IMR-90 (cell line): ENCODE results near the gene ELMO1.

Experiments
- CEBPB ChIP-seq: IDR thresholded peaks from 2 replicates; pipeline ENCODE4 v1.6.1; 2012; ENCODE audit warnings: low read depth, low read length, improper control_type of control experiment
- MAZ ChIP-seq: IDR thresholded peaks from 2 replicates; pipeline ENCODE4 v1.6.1; 2012; ENCODE audit warnings: low read depth, mild to moderate bottlenecking, low read length, improper control_type of control experiment, moderate library complexity, borderline replicate concordance
- MXI1 ChIP-seq: IDR thresholded peaks from 2 replicates; pipeline ENCODE4 v1.6.1; 2012; ENCODE audit warnings: low read depth, mild to moderate bottlenecking, low read length, moderate library complexity, borderline replicate concordance
- POLR2A ChIP-seq: IDR thresholded peaks from 2 replicates; pipeline ENCODE4 v1.6.1; 2012; ENCODE audit warnings: mild to moderate bottlenecking, low read depth, low read length
- RAD21 ChIP-seq: IDR thresholded peaks from 2 replicates; pipeline ENCODE4 v1.6.1; 2012; ENCODE audit warnings: low read length, improper control_type of control experiment
- RCOR1 ChIP-seq: IDR thresholded peaks from 2 replicates; pipeline ENCODE4 v1.6.1; 2012; ENCODE audit warnings: mild to moderate bottlenecking, low read length, improper control_type of control experiment; ENCODE audit not compliant: insufficient replicate concordance
- RFX5 ChIP-seq: IDR thresholded peaks from 2 replicates; pipeline ENCODE4 v1.8.0; 2012; ENCODE audit warnings: low read depth, mild to moderate bottlenecking, low read length, moderate library complexity
- TF ChIP-seq, protein P1 (sequence below): conservative IDR thresholded peaks from 2 replicates; pipeline ENCODE4 v1.5.1; 2012; ENCODE audit warnings: mild to moderate bottlenecking, low read depth, low read length, improper control_type of control experiment

DNA sequence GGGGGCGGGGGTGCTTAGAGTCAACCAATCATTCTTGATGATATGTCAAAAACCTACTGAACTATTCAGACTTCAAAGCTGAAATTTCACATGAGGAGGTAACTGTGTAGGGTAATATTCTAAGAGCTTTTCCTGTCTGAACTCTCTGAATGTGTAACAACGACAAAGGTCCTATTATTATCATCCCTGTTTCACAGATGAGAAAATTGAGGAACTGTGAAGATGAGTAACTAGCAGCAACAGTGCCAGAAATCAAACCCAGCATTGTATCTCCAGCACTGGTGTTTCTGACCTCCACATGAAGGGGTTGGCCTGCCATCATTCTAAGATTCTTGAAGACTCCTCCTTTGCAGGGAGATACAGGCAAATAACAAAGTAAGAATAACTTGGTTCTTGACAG lies 429.7 kb downstream of the ELMO1 start:
- TF ChIP-seq, protein P1, sequence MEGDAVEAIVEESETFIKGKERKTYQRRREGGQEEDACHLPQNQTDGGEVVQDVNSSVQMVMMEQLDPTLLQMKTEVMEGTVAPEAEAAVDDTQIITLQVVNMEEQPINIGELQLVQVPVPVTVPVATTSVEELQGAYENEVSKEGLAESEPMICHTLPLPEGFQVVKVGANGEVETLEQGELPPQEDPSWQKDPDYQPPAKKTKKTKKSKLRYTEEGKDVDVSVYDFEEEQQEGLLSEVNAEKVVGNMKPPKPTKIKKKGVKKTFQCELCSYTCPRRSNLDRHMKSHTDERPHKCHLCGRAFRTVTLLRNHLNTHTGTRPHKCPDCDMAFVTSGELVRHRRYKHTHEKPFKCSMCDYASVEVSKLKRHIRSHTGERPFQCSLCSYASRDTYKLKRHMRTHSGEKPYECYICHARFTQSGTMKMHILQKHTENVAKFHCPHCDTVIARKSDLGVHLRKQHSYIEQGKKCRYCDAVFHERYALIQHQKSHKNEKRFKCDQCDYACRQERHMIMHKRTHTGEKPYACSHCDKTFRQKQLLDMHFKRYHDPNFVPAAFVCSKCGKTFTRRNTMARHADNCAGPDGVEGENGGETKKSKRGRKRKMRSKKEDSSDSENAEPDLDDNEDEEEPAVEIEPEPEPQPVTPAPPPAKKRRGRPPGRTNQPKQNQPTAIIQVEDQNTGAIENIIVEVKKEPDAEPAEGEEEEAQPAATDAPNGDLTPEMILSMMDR: no peak
- TF ChIP-seq CEBPB (no peak), MXI1 (no peak), RCOR1 (no peak), RFX5 (no peak), RAD21 (no peak), POLR2A (no peak), MAZ (no peak)
